Stromal cell of bone marrow (primary cell): Measurements from ENCODE around the gene C19orf53.

Experiments
- DNase-seq: peaks from one replicate; pipeline ENCODE4 v3.0.0-alpha.2; 2012; ENCODE audit warnings: low read depth

C19orf53 gene

DNA sequence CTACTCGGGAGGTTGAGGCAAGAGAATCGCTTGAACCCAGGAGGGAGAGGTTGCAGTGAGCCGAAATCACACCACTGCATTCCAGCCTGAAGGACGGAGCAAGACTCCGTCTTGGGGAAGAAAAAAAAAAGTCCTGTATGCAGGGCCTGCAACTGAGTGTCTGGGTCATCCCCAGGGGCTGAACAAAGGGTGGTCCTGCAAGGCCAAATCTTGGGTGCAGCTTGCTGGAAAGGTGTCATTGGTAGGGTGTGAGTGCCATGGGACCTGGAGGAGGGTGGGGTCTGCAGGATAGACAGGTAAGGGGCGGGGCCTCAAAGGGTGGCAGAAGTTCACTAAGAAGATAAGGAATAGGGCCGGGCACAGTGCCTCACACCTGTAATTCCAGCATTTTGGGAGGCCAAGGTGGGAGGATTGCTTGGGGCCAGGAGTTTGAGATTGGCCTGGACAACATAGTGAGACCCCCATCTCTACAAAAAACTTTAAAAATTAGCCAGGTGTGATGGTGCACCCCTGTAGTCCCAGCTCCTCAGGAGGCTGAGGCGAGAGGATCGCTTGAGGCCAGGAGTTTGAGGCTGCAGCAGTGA is 52.5 kb downstream of the C19orf53 start:
- DNase-seq: no peak

DNA sequence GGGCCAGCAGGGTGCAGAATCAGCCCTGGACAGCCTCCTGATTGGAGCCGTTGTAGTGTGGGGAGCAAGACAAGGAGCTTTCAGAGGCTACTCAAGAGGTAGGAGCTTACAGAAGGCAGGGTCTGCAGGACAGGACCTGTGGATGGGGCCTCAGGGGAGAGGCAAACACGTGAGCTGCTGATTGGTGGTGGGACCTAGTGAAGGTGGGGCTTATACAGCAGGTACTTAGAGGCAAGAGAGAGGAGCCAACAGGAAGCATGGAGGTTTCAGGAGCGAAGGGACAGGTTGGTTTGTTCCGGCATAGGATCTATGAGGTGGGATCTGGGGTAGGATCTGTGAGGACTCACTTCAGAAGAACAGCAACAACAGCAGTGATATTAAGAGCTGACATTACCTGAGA is 53.4 kb downstream of the C19orf53 start:
- no peak for DNase-seq
